Peyer's patch (tissue), 4 donors: ENCODE measurements around the gene FRMD5. TPM values are rescaled to one million over a fixed set of nuclear protein-coding genes. Genes with fewer than 3 reads are reported as not detected.
A peak's percentile ranks its signal among the peaks of the same experiment; 100 is the strongest.
"Not testable (repeated sequence)": the region's sequence is repeated elsewhere in the genome, so short reads cannot be mapped to it uniquely, and the experiment has no call there.

Experiments used
- DNase-seq, 3 donors: peaks; one replicate each; pipeline ENCODE4 v3.0.0-alpha.2; 2017 to 2019
- H3K27ac ChIP-seq, 4 donors: fragments of 200-600 bp; sonication (generic); one replicate each; pipeline ENCODE4 v1.5.1; 2016 to 2019
- H3K27me3 ChIP-seq, 2 donors: fragments of 200-600 bp; sonication (generic); one replicate each; pipeline ENCODE4 v1.5.1; 2019
- H3K36me3 ChIP-seq, 3 donors: fragments of 200-600 bp; sonication (generic); one replicate each; pipeline ENCODE4 v1.5.1; 2016 to 2019
- H3K4me1 ChIP-seq, 4 donors: fragments of 200-600 bp; sonication (generic); one replicate each; pipeline ENCODE4 v1.5.1; 2016 to 2019
- H3K4me3 ChIP-seq, 4 donors: fragments of 200-600 bp; sonication (generic); 1 replicate in 3 of 4; 2 replicates in 1 of 4; pipeline ENCODE4 v1.5.1; 2016 to 2019; ENCODE audit warnings: mild to moderate bottlenecking in 1 of 4
- H3K9me3 ChIP-seq, 4 donors: fragments of 200-600 bp; sonication (generic); one replicate each; pipeline ENCODE4 v1.5.1; 2016 to 2019; ENCODE audit warnings: mild to moderate bottlenecking in 1 of 4
- POLR2A ChIP-seq, 2 donors: fragments of 450-650 bp; IDR thresholded peaks; one replicate each; pipeline ENCODE4 v1.5.1; 2017; ENCODE audit warnings: antibody characterized with exemption in 2 of 2, mild to moderate bottlenecking in 2 of 2, moderate library complexity in 2 of 2
- total RNA-seq, 4 donors: library from RNA; depleted of rRNA; stranded (reverse); fragments of >200 nt; gene quantifications; one replicate each; pipeline ENCODE4 v1.1.0, GENCODE V29; 2016
- TF ChIP-seq, protein P1 (sequence below), 6 experiments: fragments of 450-650 bp in 4 of 6; fragments of 200-600 bp in 2 of 6; sonication (generic) in 1 of 6; IDR thresholded peaks; one replicate each; pipeline ENCODE4 v1.5.1; 2017 to 2019; ENCODE audit warnings: antibody characterized with exemption in 6 of 6, mild to moderate bottlenecking in 3 of 6, moderate library complexity in 1 of 6

The FRMD5 gene
- total RNA-seq, 4 donors from 2014 or later, result 0.54 to 5.0 (median 0.57) TPM; not detected in 1

DNA sequence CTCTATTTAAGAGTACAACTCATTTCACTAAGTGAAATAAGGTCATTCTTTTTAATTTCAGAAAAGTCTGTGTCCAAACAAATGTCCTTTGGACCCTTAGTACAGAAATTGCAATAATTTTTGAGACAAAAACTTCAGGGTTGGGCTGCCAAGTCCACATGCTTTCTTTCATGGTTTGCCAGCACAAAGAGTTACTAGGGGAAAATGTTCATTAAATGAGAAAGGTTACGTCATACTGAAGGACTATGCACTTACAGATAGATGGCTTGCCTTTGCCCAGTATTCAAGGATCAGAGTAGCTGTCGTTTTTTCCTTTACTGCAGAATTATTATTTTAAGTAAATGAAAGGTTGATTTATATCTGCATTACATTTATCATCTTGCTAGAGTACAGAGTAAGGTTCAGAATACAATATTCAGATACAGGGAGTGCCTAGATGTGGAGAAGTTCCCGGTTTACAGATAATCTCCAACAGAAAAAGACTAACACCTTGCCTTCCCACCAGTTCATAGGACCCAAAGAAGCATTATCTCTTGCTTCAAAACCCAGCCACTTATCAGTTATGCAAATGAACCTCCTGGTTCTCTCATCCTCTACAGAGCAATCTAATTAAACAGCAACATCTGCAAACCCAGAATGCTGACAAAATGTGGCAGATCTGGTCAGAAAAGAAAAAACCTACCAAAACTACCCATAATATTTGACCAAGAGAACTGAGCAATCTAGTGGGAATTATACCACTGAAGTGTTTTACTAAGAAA, 179.3 kb downstream of the FRMD5 start:
- H3K4me3 ChIP-seq, result no peak overlapping the region
- DNase-seq, result no peak
- H3K4me1 ChIP-seq, result no peaks in the 10 kb centered on the region
- H3K9me3 ChIP-seq, result no peaks in the 10 kb centered on the region
- TF ChIP-seq, protein P1, sequence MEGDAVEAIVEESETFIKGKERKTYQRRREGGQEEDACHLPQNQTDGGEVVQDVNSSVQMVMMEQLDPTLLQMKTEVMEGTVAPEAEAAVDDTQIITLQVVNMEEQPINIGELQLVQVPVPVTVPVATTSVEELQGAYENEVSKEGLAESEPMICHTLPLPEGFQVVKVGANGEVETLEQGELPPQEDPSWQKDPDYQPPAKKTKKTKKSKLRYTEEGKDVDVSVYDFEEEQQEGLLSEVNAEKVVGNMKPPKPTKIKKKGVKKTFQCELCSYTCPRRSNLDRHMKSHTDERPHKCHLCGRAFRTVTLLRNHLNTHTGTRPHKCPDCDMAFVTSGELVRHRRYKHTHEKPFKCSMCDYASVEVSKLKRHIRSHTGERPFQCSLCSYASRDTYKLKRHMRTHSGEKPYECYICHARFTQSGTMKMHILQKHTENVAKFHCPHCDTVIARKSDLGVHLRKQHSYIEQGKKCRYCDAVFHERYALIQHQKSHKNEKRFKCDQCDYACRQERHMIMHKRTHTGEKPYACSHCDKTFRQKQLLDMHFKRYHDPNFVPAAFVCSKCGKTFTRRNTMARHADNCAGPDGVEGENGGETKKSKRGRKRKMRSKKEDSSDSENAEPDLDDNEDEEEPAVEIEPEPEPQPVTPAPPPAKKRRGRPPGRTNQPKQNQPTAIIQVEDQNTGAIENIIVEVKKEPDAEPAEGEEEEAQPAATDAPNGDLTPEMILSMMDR (IDR thresholded peaks at IDR 0.05), result no peak
- TF ChIP-seq POLR2A (IDR thresholded peaks at IDR 0.05), result no peak
- no peaks in the 10 kb centered on the region for H3K36me3 ChIP-seq
- H3K27me3 ChIP-seq, result no peaks in the 10 kb centered on the region
- H3K27ac ChIP-seq, result no peak overlapping the region

DNA sequence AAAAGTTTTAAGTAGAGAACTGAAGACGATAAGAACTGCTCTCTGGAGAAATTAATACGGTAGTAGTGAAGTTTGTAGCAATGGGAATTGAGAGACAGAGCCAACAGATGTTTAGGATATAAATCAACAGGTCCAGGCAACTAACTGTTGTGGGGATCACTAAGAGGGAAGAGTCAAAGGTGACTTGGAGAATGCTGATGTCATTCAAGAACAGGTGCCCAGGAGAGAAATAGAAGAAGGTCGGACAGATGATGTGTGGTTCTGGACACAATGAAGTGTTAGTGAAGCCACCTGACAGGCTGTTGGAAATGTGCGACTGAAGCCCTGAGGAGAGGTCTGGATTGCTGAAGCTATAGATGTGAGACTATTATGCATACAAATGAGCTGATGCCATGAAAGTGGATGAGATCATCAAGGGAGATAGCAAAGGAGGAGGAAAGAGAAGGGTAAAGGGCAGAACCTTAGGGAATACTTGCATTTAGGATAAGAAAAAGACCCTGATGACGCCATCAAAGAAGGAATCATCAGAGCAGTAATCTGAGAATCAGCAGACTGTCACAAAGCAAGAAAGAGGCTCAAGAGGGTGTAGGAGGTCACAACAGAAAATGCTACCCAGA, 183.7 kb downstream of the FRMD5 start:
- Histone ChIP-seq H3K4me3 (no peak overlapping the region), H3K4me1 (no peaks in the 10 kb centered on the region), H3K36me3 (no peaks in the 10 kb centered on the region), H3K9me3 (no peaks in the 10 kb centered on the region), H3K27me3 (no peaks in the 10 kb centered on the region), H3K27ac (no peak overlapping the region)
- TF ChIP-seq POLR2A (IDR thresholded peaks at IDR 0.05), result no peak
- TF ChIP-seq, protein P1 (IDR thresholded peaks at IDR 0.05), result no peak
- DNase-seq, result no peak

DNA sequence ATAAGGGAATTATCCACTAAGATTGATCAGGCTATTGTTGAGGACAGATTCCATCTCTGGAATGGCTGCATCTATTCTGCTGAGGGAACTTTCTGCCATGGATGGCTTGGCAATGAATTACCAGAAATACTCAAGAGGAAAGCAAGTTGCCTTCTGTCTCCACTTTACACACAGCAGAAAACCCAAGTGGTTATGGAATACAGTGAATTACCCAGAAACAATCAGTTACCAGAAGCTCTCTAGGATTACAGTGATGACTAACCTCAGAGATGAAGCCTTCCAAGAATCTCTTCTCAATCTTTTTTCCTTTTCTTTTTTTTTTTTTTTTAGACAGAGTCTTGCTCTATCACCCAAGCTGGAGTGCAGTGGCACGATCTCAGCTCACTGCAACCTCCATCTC, 185.0 kb downstream of the FRMD5 start:
- no peak overlapping the region for H3K27ac ChIP-seq

DNA sequence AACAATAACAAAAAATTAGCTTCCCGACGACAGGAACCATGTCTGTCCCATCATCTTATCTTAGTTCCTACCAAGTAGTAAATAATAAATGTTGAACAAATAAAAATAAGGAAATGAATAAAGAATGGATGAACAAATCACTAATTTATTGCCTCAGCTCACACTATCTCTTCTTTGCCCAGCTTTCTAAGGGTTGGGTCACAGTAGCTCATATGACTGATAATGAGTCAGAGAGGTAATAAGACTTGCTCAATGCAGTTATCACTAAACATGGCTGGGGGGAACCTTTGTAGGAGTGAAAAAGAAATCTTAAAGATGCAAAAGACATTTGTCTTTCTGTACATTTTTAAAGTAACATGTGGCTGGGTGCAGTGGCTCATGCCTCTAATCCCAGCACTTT, 186.0 kb downstream of the FRMD5 start:
- TF ChIP-seq, protein P1 (IDR thresholded peaks at IDR 0.05), result no peak
- TF ChIP-seq POLR2A (IDR thresholded peaks at IDR 0.05), result no peak
- Histone ChIP-seq H3K27me3 (no peaks in the 10 kb centered on the region), H3K27ac (no peak overlapping the region), H3K9me3 (no peaks in the 10 kb centered on the region), H3K4me3 (no peak overlapping the region), H3K4me1 (no peaks in the 10 kb centered on the region), H3K36me3 (no peaks in the 10 kb centered on the region)
- DNase-seq, result no peak

More for the DNA sequence above, 185.0 kb downstream of the FRMD5 start:
- H3K27me3 ChIP-seq, result no peaks in the 10 kb centered on the region
- no peaks in the 10 kb centered on the region for H3K36me3 ChIP-seq
- no peak for DNase-seq
- H3K4me3 ChIP-seq, result no peak overlapping the region
- no peak for TF ChIP-seq POLR2A (IDR thresholded peaks at IDR 0.05)
- TF ChIP-seq, protein P1 (IDR thresholded peaks at IDR 0.05), result no peak
- no peaks in the 10 kb centered on the region for H3K9me3 ChIP-seq
- H3K4me1 ChIP-seq, result no peaks in the 10 kb centered on the region

DNA sequence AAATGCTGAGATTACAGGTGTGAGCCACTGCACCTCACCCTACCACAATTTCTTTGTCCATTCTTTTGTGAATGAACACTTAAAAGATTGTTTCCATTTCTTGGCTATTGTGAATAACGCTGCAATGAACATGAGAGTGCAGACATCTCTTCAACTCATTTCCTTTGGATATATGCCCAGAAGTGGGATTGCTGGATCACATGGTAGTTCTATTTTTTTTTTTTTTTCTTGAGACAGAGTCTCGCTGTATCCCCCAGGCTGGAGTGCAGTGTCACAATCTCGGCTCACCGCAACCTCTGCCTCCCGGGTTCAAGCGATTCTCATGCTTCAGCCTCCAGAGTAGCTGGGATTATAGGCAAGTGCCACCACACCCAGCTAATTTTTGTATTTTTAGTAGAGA, 194.8 kb downstream of the FRMD5 start:
- not testable (repeated sequence) for H3K4me3 ChIP-seq, DNase-seq, H3K36me3 ChIP-seq, H3K4me1 ChIP-seq, H3K27me3 ChIP-seq, H3K27ac ChIP-seq, H3K9me3 ChIP-seq

DNA sequence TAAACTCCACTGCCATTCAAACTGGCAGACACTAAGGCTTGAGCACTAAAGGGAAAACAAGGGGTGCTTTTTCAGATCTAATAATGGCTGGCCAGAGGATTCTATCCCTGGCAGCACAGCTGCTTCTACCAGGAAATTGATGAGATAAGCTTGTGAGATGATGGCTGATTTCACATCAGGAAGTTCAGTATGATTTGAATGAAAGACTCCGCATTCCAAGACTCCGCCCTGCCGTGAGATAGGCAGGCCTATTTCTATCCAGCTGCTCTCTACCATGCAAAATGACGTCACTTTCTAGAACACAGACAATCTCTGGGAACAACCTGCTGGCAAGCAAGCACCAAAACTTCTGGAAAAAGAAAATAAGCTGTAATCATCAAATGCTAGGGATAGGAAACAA, 196.5 kb downstream of the FRMD5 start:
- Histone ChIP-seq H3K27me3 (no peaks in the 10 kb centered on the region), H3K9me3 (no peaks in the 10 kb centered on the region), H3K27ac (no peak overlapping the region), H3K36me3 (no peaks in the 10 kb centered on the region), H3K4me1 (no peaks in the 10 kb centered on the region), H3K4me3 (no peak overlapping the region)
- DNase-seq, result peak in 2 of 3 donors; percentile 52 to 69
- TF ChIP-seq, protein P1 (IDR thresholded peaks at IDR 0.05), result no peak
- no peak for TF ChIP-seq POLR2A (IDR thresholded peaks at IDR 0.05)
